Stimulated activated effector memory CD8-positive, alpha-beta T cell treated with anti-CD3 and anti-CD28 coated beads, Interleukin-12 subunit alpha, Interleukin-12 subunit beta, amount 100 ng/mL, for 72 hours (primary cell): Measurements from ENCODE around the gene ZNF629.
A peak's percentile ranks its signal among the peaks of the same experiment; 100 is the strongest.

ENCODE experiments used
- ATAC-seq: fragments of 150-1000 bp; cut with Tn5 transposase; 2 replicates; pipeline ENCODE4 v1.10.0; 2021
- DNase-seq, 2 donors: peaks; one replicate each; pipeline ENCODE4 v3.0.0; 2021 to 2022; ENCODE audit warnings: low spot score in 2 of 2
- H3K27ac Mint-ChIP-seq: one replicate; pipeline ENCODE4 v1.8.0; 2022; ENCODE audit warnings: mild to moderate bottlenecking, mixed read lengths
- H3K36me3 Mint-ChIP-seq: one replicate; pipeline ENCODE4 v1.8.0; 2022; ENCODE audit warnings: mild to moderate bottlenecking, mixed read lengths
- H3K4me1 Mint-ChIP-seq: one replicate; pipeline ENCODE4 v1.8.0; 2022; ENCODE audit warnings: mixed read lengths
- H3K4me3 Mint-ChIP-seq: one replicate; pipeline ENCODE4 v1.8.0; 2022; ENCODE audit warnings: mild to moderate bottlenecking, mixed read lengths
- H3K9me3 Mint-ChIP-seq: one replicate; pipeline ENCODE4 v1.8.0; 2022; ENCODE audit warnings: mixed read lengths

ZNF629 gene

DNA sequence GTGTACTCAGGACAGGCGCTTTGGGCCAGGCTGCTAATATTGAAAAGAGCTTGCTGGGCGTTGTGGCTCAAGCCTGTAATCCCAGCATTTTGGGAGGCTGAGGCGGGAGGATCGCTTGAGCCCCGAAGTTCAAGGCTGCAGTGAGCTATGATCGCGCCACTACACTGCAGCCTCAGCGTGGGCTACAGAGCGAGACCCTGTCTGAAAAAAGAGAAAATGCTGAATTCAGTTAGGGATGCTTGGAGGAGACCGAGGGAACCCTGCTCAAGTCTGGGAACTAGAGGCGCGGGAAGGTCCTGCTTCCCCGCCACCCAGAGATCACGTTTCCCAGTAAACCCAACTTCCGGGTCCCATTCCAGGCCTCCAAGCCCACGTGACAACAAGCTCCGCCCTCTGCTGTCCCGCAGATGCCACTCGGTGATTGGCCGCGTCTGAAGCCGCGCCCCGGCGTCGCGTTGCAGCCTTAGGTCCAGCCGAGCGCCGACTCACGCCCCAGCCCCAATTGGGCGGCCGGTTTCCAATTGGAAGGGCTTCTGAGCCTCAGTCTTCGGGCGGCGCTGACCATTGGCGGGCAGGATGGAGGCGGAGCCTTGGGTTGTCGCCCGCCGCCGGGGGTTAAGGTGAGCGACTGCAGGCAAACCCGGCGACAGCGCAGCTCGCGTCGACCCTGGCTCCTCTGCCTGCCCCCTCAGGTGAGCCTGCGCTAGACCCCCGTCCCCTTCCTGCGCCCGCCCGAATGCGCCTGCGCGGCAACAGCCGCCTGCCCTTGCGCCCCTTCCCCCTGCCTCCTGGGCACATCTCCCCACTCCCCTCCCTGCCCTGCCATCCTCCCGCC, 39.0 kb downstream of the ZNF629 start, which contains the start of gene PHKG2:
Gene PHKG2 (plus strand): TSS at position 627 of the 835 bp plus-strand sequence. CDS start 396 bp downstream, outside the sequence.
- H3K9me3 Mint-ChIP-seq: no peaks in the 10 kb centered on the region
- peaks cover 85% of the 10 kb centered on the region for H3K36me3 Mint-ChIP-seq
- H3K4me1 Mint-ChIP-seq: peaks cover 47% of the 10 kb centered on the region
- H3K4me3 Mint-ChIP-seq: peak within 1 kb of the TSS; percentile 88
- ATAC-seq: peak; percentile 98
- DNase-seq: peak; percentile 88 to 97
- peak within 1 kb of the TSS; percentile 82 for H3K27ac Mint-ChIP-seq

DNA sequence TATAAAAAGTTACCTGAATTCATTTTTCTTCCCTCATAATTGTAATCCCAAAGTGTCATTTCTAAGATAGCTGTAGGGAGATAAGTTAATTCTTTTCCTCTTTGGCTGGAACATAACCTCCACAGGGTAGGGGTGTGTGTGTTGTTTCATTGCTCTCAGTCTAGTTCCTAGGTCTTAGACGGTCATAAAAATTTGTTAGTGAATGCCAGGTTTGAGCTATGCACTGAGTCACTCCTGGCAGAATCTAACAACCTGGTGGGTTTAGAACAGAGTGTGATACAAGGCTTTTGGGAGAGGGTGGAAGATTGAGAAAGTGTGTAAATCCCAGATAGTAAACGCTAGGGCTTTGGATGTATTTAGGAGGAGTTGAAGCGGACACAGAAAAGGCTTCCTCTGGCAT, 39.7 kb downstream of the ZNF629 start:
- Mint-ChIP-seq H3K9me3 (no peaks in the 10 kb centered on the region), H3K27ac (peak overlapping the region; percentile 82), H3K36me3 (peaks cover 86% of the 10 kb centered on the region), H3K4me1 (peaks cover 47% of the 10 kb centered on the region), H3K4me3 (peak overlapping the region; percentile 88)
- ATAC-seq: no peak
- no peak for DNase-seq

DNA sequence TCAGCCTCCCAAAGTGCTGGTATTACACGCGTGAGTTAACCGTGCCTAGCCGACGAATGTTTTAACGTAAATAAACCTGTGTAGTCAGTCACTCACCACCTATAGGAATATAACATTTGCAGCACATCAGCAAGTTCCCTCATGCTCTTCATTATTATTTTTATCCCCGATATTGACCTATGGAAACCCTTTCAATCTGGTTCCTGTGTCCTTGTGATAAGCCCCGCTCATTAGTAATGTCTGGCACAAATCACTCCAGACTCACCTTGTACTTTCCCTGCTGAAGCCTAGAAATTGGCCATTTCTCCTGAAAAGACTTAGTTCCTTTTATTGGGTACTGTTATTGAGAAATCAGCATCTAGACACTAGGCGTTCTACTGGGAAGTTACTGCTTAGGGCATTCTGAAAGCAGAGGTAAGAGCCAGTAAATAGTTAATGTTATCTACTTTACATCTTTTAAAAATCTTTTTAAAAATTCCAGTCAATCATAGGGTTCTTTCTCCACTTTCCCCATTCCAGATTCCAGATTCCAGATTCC, 40.3 kb downstream of the ZNF629 start:
- Mint-ChIP-seq H3K36me3 (peaks cover 86% of the 10 kb centered on the region), H3K4me3 (no peak overlapping the region), H3K4me1 (peaks cover 53% of the 10 kb centered on the region), H3K27ac (peak overlapping the region; percentile 82), H3K9me3 (no peaks in the 10 kb centered on the region)
- no peak for ATAC-seq
- DNase-seq: no peak

DNA sequence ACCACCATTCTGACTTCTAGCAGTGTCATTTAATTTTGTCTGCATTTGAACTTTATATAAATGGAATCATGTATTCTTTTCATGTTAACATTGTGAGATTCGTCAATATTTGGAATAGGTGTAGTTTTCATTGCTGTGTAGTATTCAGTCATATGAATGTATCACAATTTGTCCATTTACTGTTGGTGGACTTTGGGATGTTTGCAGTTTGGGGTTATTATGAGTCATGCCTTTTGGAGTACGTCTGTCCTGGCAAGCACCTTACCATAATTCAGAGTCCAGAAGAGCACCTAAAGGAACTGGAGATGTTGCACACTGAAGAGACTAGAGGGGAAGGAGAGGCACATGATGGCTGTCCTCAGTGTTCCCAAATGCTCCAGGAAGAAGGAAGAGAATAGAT, 41.9 kb downstream of the ZNF629 start:
- no peak for ATAC-seq

DNA sequence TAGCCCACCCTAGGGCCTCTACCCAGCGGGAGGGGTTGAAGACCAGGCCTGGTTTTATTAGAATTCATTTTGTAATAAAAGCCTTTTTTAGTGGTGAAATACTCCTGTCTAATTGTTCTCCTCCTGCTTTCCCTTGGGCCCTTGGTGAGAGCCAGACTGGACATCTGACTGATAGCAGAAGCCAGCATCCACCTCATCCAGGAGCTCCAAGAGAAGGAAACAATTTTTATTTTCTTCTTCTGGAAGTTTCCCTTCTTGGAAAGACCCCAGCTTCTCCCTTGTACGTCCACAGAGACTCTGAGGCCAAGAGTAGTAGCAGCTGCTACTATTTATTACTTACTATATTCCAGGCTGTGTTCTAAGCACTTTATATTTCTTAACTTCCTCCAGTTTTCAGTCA, 42.8 kb downstream of the ZNF629 start:
- H3K4me3 Mint-ChIP-seq: no peak overlapping the region
- no peaks in the 10 kb centered on the region for H3K9me3 Mint-ChIP-seq
- no peak for DNase-seq
- peaks cover 50% of the 10 kb centered on the region for H3K4me1 Mint-ChIP-seq
- no peak for ATAC-seq
- H3K27ac Mint-ChIP-seq: no peak overlapping the region
- peaks cover 83% of the 10 kb centered on the region for H3K36me3 Mint-ChIP-seq

More for the DNA sequence above, 41.9 kb downstream of the ZNF629 start:
- Mint-ChIP-seq H3K4me1 (peaks cover 57% of the 10 kb centered on the region), H3K27ac (peak overlapping the region; percentile 13), H3K4me3 (no peak overlapping the region), H3K9me3 (no peaks in the 10 kb centered on the region), H3K36me3 (peaks cover 85% of the 10 kb centered on the region)
- DNase-seq: no peak

DNA sequence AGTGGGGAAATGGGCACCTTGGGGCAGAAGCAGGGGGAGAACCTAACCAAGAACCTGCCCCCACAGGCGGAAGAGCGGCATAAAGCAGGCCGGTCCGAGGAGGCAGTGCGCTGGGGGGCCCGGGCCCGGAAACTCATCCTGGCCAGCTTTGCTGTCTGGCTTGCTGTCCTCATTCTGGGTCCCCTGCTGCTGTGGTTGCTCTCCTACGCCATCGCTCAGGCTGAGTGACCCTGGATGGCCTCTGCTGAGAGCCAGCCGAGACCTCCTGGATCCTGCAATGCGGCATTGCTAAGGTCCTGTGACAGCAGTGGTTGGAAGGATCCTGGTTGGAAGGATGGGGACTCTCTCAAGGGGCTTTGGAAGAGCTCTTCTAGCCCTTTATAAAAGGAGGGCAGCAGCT, 43.3 kb downstream of the ZNF629 start:
- H3K4me3 Mint-ChIP-seq: no peak overlapping the region
- H3K27ac Mint-ChIP-seq: peak overlapping the region; percentile 36
- peaks cover 83% of the 10 kb centered on the region for H3K36me3 Mint-ChIP-seq
- no peak for ATAC-seq
- peaks cover 50% of the 10 kb centered on the region for H3K4me1 Mint-ChIP-seq
- no peak for DNase-seq
- H3K9me3 Mint-ChIP-seq: no peaks in the 10 kb centered on the region

DNA sequence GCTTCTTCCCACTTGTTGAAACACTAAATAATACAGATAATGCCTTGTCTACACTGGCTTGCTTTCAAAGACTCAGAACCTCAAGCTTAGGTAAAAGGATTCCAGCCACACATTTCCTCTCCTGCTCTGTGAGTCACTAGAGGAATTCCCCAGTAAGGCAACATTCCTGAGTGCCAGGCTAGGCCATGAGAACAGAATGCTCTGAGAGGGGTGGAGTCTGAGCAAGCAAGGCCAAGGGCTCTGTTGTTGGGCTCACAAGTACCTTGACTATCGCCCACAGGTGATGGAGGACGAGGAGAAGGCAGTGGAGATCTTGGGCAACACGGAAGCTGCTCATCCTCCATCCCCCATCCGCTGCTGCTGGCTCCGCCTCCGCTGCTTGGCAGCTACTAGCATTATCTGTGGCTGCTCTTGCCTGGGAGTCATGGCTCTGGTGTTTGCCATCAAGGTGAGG, 45.5 kb downstream of the ZNF629 start:
- no peak for ATAC-seq
- Mint-ChIP-seq H3K9me3 (no peaks in the 10 kb centered on the region), H3K27ac (peak overlapping the region; percentile 72), H3K4me3 (no peak overlapping the region), H3K4me1 (peaks cover 41% of the 10 kb centered on the region), H3K36me3 (peaks cover 90% of the 10 kb centered on the region)
- no peak for DNase-seq

DNA sequence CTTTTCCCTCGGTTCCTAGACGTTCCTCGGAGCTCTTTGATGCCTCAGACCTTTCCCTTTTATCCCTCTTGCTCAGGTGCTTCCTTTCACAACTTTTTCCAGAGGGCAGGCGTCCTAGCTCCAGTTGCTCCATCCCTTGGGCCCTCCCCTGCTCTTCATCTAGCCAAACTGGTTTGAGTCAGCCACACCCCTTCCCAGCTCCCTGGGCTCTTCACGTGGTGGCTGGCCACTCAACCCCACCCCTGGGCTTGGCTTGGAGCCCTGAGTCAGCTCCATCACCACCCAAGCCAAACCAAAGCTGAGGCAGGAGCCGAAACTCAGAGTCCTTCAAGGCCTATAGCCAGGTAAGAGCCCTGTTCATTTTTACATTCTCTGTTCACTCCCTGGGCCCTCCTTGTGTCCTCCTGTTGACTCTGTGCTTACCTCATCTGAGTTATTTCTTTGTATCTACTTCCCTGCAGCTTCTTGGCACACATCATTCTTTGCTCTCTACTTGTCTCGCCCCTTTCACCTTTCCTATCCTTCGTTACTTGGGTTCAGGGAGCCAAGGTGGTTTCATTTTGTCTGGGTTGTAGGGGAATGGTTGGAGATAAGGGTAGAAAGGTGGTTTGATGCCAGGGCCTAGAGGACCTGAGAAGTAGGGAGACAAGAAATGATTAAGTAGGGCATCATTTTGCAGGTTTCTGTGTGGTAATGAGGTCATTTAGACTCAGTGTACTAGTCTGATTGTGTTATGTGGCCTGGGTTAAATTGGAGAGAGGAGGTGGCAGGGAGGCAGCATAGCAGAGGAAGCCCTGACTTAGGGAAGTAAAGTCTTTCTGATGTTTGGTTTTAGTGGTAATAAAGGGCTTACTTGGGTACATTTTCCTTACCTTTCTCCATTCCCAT, 46.4 kb downstream of the ZNF629 start:
- peak; percentile 87 for ATAC-seq
- Mint-ChIP-seq H3K36me3 (peaks cover 92% of the 10 kb centered on the region), H3K4me3 (peak overlapping the region; percentile 12)

DNA sequence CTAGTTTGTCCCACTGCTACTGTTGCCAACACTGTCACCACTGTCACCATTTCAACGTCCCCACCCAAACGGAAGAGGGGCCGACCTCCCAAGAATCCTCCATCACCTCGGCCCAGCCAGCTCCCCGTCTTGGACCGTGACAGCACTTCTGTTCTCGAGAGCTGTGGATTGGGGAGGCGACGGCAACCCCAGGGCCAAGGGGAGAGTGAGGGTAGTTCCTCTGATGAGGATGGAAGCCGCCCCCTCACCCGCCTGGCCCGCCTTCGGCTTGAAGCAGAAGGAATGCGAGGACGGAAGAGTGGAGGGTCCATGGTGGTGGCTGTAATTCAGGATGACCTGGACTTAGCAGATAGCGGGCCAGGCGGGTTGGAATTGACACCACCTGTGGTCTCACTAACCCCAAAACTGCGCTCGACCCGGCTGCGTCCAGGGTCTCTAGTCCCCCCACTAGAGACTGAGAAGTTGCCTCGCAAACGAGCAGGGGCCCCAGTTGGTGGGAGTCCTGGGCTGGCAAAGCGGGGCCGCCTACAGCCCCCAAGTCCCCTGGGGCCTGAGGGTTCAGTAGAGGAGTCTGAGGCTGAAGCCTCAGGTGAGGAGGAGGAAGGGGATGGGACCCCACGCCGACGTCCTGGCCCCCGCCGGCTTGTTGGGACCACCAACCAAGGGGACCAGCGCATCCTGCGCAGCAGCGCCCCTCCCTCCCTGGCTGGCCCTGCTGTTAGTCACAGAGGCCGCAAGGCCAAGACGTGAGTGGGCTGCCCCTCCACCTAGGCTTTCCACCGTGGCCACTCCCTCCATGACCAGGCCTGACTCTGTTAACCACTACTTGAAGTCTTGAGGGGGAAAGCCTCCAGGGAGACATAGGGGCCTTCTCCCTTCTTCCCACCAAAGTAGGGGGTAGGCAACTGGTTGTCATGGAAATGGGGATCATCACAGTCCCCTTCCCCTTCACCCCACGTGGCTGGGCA, 47.7 kb downstream of the ZNF629 start:
- Mint-ChIP-seq H3K36me3 (peaks cover 94% of the 10 kb centered on the region), H3K4me3 (no peak overlapping the region), H3K9me3 (no peaks in the 10 kb centered on the region), H3K27ac (no peak overlapping the region), H3K4me1 (peaks cover 36% of the 10 kb centered on the region)
- ATAC-seq (no peak), DNase-seq (no peak)

More for the DNA sequence above, 46.4 kb downstream of the ZNF629 start:
- Mint-ChIP-seq H3K4me1 (peaks cover 41% of the 10 kb centered on the region), H3K9me3 (no peaks in the 10 kb centered on the region), H3K27ac (peak overlapping the region; percentile 72)
- DNase-seq: no peak

DNA sequence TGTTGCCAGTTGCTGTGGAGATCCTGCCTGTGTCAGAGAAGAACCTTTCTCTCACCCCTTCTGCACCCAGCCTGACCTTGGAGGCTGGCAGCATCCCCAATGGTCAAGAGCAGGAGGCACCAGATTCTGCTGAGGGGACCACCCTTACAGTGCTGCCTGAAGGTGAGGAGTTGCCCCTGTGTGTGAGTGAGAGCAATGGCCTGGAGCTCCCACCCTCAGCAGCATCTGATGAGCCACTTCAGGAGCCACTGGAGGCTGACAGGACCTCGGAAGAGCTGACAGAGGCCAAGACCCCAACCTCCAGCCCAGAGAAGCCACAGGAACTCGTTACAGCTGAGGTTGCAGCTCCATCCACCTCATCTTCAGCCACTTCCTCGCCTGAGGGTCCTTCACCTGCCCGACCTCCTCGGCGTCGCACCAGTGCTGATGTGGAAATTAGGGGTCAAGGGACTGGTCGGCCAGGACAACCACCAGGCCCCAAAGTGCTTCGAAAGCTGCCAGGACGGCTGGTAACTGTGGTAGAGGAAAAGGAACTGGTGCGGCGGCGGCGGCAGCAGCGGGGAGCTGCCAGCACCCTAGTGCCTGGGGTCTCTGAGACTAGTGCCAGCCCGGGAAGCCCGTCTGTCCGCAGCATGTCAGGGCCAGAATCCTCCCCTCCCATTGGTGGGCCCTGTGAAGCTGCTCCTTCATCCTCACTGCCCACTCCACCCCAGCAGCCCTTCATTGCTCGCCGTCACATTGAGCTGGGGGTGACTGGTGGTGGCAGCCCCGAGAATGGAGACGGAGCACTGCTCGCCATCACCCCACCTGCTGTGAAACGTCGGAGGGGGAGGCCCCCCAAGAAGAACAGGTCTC, 49.0 kb downstream of the ZNF629 start:
- Mint-ChIP-seq H3K4me1 (peaks cover 36% of the 10 kb centered on the region), H3K4me3 (no peak overlapping the region), H3K27ac (peak overlapping the region; percentile 81), H3K9me3 (no peaks in the 10 kb centered on the region), H3K36me3 (peaks cover 97% of the 10 kb centered on the region)
- no peak for DNase-seq
- ATAC-seq: no peak

DNA sequence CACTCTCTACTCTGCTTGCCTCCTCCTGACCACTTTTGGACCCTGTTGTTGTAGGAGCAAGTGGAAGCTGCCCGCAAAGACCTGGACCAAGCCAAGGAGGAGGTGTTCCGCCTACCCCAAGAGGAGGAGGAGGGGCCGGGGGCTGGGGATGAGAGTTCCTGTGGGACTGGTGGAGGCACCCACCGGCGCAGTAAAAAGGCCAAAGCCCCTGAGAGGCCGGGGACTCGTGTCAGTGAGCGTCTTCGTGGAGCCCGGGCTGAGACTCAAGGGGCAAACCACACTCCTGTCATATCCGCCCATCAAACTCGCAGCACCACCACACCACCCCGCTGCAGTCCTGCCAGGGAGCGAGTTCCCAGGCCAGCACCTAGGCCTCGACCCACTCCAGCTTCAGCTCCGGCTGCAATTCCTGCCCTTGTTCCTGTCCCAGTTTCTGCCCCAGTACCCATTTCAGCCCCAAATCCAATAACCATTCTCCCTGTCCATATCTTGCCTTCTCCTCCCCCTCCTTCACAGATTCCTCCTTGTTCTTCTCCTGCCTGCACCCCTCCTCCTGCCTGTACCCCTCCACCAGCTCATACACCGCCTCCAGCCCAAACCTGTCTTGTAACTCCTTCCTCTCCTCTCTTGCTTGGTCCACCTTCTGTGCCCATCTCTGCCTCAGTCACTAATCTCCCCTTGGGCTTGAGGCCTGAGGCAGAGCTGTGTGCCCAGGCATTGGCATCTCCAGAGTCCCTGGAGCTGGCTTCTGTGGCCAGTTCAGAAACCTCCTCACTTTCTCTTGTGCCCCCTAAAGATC, 49.8 kb downstream of the ZNF629 start:
- Mint-ChIP-seq H3K4me3 (no peak overlapping the region), H3K36me3 (peaks cover 97% of the 10 kb centered on the region), H3K9me3 (no peaks in the 10 kb centered on the region), H3K4me1 (peaks cover 35% of the 10 kb centered on the region), H3K27ac (peak overlapping the region; percentile 81)
- ATAC-seq (no peak), DNase-seq (no peak)

DNA sequence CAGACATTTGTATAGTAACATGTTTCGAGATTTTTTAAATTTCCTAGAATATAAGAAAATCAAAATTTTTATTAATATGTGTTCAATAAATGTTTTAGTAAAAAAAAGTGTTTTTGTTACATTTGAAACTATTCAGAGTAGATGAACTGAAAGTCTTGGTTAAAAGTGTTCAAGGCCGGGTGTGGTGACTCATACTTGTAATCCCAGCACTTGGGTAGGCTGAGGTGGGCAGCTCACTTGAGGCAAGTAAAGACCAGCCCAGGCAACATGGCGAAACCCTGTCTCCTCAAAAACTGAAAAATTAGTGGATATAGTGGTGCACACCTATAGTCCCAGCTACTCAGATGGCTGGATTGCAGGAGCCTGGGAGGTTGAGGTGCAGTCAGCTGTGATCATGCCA, 55.6 kb downstream of the ZNF629 start:
- Mint-ChIP-seq H3K4me3 (no peak overlapping the region), H3K36me3 (peaks cover 100% of the 10 kb centered on the region), H3K27ac (peak overlapping the region; percentile 52), H3K4me1 (peaks cover 12% of the 10 kb centered on the region), H3K9me3 (no peaks in the 10 kb centered on the region)
- DNase-seq (no peak), ATAC-seq (peak; percentile 68)
